ENCODE data around the gene MTUS2.

- TF ChIP-seq ZNF384 (IDR thresholded peaks at IDR 0.05), result no peak
- no peak for TF ChIP-seq SP1 (IDR thresholded peaks at IDR 0.05)
Observed at GRCh38 chr13:29543230-29544215, 723.4 kb downstream of the MTUS2 start.

All from HEK293T (cell line).